IPS-15b (cell line): ENCODE measurements around the gene TMIE.

Experiments
- H3K27me3 ChIP-seq: one replicate; pipeline ENCODE4 v1.6.1; 2013; ENCODE audit warnings: low read length; ENCODE audit not compliant: control insufficient read depth, insufficient read depth
- H3K36me3 ChIP-seq: one replicate; pipeline ENCODE4 v1.6.1; 2013; ENCODE audit warnings: low read length; ENCODE audit not compliant: control insufficient read depth, insufficient read depth
- H3K4me1 ChIP-seq: one replicate; pipeline ENCODE4 v1.6.1; 2013; ENCODE audit warnings: mild to moderate bottlenecking, low read length; ENCODE audit not compliant: control insufficient read depth, insufficient read depth
- H3K4me3 ChIP-seq: one replicate; pipeline ENCODE4 v1.5.1; 2013; ENCODE audit warnings: low read depth, low read length
- H3K9ac ChIP-seq: one replicate; pipeline ENCODE4 v1.6.1; 2013; ENCODE audit warnings: low read depth, mild to moderate bottlenecking, low read length
- H3K9me3 ChIP-seq: one replicate; pipeline ENCODE4 v1.6.1; 2013; ENCODE audit warnings: mild to moderate bottlenecking, low read length; ENCODE audit not compliant: control insufficient read depth, insufficient read depth

The TMIE gene

GRCh38 chr3:46706771-46707582 lies 5.8 kb downstream of the TMIE start:
- Histone ChIP-seq H3K27me3 (peaks cover 8% of the 10 kb centered on the region), H3K36me3 (no peaks in the 10 kb centered on the region), H3K9ac (no peak overlapping the region), H3K4me3 (no peak overlapping the region), H3K9me3 (no peaks in the 10 kb centered on the region), H3K4me1 (no peaks in the 10 kb centered on the region)

GRCh38 chr3:46707601-46708011 lies 6.4 kb downstream of the TMIE start:
- no peaks in the 10 kb centered on the region for H3K36me3 ChIP-seq
- no peaks in the 10 kb centered on the region for H3K9me3 ChIP-seq
- H3K4me3 ChIP-seq: no peak overlapping the region
- H3K4me1 ChIP-seq: no peaks in the 10 kb centered on the region
- no peak overlapping the region for H3K9ac ChIP-seq
- peaks cover 4% of the 10 kb centered on the region for H3K27me3 ChIP-seq

GRCh38 chr3:46708401-46709156 lies 7.4 kb downstream of the TMIE start:
- Histone ChIP-seq H3K9ac (no peak overlapping the region), H3K36me3 (no peaks in the 10 kb centered on the region), H3K4me3 (no peak overlapping the region), H3K27me3 (peaks cover 3% of the 10 kb centered on the region), H3K4me1 (no peaks in the 10 kb centered on the region), H3K9me3 (no peaks in the 10 kb centered on the region)

GRCh38 chr3:46709157-46709654 lies 8.0 kb downstream of the TMIE start:
- Histone ChIP-seq H3K4me3 (no peak overlapping the region), H3K27me3 (no peaks in the 10 kb centered on the region), H3K9me3 (no peaks in the 10 kb centered on the region), H3K36me3 (no peaks in the 10 kb centered on the region), H3K9ac (no peak overlapping the region), H3K4me1 (no peaks in the 10 kb centered on the region)

- Histone ChIP-seq H3K9me3 (no peaks in the 10 kb centered on the region), H3K27me3 (no peaks in the 10 kb centered on the region), H3K9ac (no peak overlapping the region), H3K36me3 (no peaks in the 10 kb centered on the region), H3K4me3 (no peak overlapping the region), H3K4me1 (no peaks in the 10 kb centered on the region)
These were observed 8.5 kb downstream of the TMIE start for GRCh38 chr3:46709721-46710120.

GRCh38 chr3:46710229-46710628 lies 9.0 kb downstream of the TMIE start:
- no peaks in the 10 kb centered on the region for H3K27me3 ChIP-seq
- H3K9ac ChIP-seq: no peak overlapping the region
- H3K36me3 ChIP-seq: no peaks in the 10 kb centered on the region
- H3K4me3 ChIP-seq: no peak overlapping the region
- no peaks in the 10 kb centered on the region for H3K4me1 ChIP-seq
- H3K9me3 ChIP-seq: no peaks in the 10 kb centered on the region

GRCh38 chr3:46710671-46711295 lies 9.6 kb downstream of the TMIE start:
- Histone ChIP-seq H3K36me3 (no peaks in the 10 kb centered on the region), H3K4me3 (no peak overlapping the region), H3K27me3 (no peaks in the 10 kb centered on the region), H3K9ac (no peak overlapping the region), H3K4me1 (no peaks in the 10 kb centered on the region), H3K9me3 (no peaks in the 10 kb centered on the region)

GRCh38 chr3:46711305-46711704 lies 10.1 kb downstream of the TMIE start:
- no peak overlapping the region for H3K9ac ChIP-seq
- H3K4me1 ChIP-seq: no peaks in the 10 kb centered on the region

GRCh38 chr3:46711760-46712159 lies 10.6 kb downstream of the TMIE start:
- Histone ChIP-seq H3K9me3 (no peaks in the 10 kb centered on the region), H3K27me3 (no peaks in the 10 kb centered on the region), H3K4me1 (no peaks in the 10 kb centered on the region), H3K4me3 (no peak overlapping the region), H3K36me3 (no peaks in the 10 kb centered on the region), H3K9ac (no peak overlapping the region)

More at GRCh38 chr3:46711305-46711704, 10.1 kb downstream of the TMIE start:
- no peaks in the 10 kb centered on the region for H3K36me3 ChIP-seq
- H3K9me3 ChIP-seq: no peaks in the 10 kb centered on the region
- no peaks in the 10 kb centered on the region for H3K27me3 ChIP-seq
- no peak overlapping the region for H3K4me3 ChIP-seq

GRCh38 chr3:46712191-46713049 lies 11.2 kb downstream of the TMIE start:
- H3K9ac ChIP-seq: no peak overlapping the region
- H3K4me3 ChIP-seq: no peak overlapping the region
- H3K4me1 ChIP-seq: no peaks in the 10 kb centered on the region
- H3K9me3 ChIP-seq: no peaks in the 10 kb centered on the region
- H3K36me3 ChIP-seq: no peaks in the 10 kb centered on the region
- no peaks in the 10 kb centered on the region for H3K27me3 ChIP-seq
